GM12865 (cell line): Measurements from ENCODE around the gene WNK2.

Experiments
- DNase-seq: peaks from one replicate; pipeline ENCODE4 v3.0.0; 2010; ENCODE audit warnings: low read depth
- H3K4me3 ChIP-seq: 2 replicates; pipeline ENCODE4 v1.5.1; 2011; ENCODE audit warnings: mild to moderate bottlenecking, low read depth, low read length, control low read depth
- TF ChIP-seq, protein P1 (sequence below): IDR thresholded peaks from 2 replicates; pipeline ENCODE4 v1.5.1; 2011; ENCODE audit warnings: low read length, control low read depth, low read depth, inconsistent platforms; ENCODE audit not compliant: insufficient read depth; ENCODE audit errors: missing control alignments

WNK2 gene

DNA sequence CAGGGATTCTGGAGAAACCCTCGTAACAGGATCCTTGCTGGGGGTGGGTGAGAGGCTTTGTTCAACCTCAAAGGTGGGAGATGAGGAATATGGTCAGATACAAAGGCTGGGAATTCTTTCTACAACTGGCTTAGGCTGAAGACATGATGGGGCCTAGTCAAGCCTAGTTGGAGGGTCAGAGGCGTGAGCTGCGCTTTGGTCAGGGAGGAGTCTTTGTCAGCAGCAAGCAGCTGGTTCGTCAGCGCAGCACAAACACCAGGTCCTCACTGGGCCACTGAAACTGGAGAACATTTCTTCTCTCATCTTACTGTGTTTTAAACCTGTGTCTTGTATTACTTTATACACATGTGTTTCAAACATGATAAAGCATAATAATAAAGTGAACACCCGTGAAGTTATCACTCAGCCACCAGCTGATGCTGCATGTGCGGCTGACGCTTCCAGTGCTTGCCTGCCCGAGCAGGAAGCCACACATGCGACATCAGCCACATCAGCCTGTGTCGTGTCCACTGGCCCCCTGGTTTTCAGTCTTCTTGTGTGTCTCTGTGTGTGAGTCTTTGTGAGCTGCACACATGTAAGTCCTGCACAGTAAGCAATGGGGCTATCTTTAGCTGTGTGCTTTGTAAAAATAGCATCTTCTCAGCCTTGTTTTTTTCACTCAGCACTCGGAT is 81.5 kb downstream of the WNK2 start:
- H3K4me3 ChIP-seq = no peak overlapping the region
- TF ChIP-seq, protein P1, sequence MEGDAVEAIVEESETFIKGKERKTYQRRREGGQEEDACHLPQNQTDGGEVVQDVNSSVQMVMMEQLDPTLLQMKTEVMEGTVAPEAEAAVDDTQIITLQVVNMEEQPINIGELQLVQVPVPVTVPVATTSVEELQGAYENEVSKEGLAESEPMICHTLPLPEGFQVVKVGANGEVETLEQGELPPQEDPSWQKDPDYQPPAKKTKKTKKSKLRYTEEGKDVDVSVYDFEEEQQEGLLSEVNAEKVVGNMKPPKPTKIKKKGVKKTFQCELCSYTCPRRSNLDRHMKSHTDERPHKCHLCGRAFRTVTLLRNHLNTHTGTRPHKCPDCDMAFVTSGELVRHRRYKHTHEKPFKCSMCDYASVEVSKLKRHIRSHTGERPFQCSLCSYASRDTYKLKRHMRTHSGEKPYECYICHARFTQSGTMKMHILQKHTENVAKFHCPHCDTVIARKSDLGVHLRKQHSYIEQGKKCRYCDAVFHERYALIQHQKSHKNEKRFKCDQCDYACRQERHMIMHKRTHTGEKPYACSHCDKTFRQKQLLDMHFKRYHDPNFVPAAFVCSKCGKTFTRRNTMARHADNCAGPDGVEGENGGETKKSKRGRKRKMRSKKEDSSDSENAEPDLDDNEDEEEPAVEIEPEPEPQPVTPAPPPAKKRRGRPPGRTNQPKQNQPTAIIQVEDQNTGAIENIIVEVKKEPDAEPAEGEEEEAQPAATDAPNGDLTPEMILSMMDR = no peak
- DNase-seq = no peak

DNA sequence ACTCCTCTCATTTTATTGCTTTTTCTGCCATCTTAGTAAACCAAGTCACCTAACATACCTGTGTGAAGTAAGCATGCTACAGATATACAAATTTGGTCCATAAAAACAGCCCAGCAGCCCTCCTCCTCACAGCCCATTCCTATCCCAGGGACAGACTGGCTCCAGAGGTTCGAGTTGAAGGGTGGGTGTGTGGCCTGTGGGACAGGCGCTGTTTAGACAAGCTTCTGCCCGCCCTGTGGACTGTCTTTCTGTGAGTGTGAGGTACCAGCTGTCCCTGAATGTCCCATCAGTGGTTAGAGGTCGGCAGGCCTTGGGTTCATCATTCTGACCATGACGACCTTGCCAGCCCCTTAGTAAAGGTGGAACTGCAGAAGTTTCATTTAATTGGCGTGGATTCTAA is 82.0 kb downstream of the WNK2 start:
- DNase-seq = no peak
- H3K4me3 ChIP-seq = no peak overlapping the region
- TF ChIP-seq, protein P1 = no peak

DNA sequence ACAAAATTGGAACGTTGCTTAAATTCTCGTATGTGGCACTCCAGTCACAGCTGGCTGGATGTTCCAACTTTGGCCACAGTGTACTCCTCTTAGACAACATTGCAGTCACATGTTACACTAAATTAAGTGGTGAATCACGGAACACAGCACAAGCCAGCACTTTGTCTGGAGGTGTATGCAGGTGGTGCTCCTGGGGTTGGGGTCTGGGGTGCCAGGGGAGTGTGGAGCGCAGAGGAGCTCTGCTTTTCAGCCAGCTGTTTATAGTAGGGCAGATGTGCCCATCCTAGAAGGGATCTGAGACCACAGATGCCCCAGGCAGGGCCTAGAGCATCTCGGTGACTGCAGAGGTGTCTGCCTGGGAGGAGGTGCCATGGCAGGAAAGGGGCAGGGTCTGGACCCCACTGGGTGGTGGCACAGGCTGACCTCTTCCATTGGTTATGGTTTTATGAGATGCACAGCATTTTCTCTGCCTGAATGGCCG is 82.6 kb downstream of the WNK2 start:
- TF ChIP-seq, protein P1 = no peak
- H3K4me3 ChIP-seq = no peak overlapping the region
- DNase-seq = no peak

DNA sequence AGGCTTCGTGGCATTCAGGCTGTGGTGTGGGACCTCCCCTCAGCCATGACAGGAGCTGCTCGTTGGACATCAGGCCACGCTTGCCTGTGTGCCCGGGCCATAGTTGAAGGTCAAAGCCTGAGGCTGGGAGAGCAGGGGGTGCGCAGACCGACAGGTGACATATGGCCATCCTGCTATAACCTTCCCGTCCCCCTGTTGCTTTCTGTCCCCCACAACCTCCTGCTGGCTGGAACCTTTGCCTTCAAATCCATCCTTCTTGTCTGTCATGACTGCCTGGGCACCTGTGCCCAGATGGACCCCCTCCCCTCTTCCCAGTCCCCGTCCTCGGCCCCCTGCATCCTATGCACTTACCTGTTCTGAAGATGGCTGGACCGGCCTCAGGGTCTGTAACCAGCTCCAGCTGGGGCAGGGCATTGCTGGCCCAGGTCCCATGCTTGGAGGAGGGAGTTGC is 83.2 kb downstream of the WNK2 start:
- H3K4me3 ChIP-seq = no peak overlapping the region
- TF ChIP-seq, protein P1 = no peak
- DNase-seq = no peak

DNA sequence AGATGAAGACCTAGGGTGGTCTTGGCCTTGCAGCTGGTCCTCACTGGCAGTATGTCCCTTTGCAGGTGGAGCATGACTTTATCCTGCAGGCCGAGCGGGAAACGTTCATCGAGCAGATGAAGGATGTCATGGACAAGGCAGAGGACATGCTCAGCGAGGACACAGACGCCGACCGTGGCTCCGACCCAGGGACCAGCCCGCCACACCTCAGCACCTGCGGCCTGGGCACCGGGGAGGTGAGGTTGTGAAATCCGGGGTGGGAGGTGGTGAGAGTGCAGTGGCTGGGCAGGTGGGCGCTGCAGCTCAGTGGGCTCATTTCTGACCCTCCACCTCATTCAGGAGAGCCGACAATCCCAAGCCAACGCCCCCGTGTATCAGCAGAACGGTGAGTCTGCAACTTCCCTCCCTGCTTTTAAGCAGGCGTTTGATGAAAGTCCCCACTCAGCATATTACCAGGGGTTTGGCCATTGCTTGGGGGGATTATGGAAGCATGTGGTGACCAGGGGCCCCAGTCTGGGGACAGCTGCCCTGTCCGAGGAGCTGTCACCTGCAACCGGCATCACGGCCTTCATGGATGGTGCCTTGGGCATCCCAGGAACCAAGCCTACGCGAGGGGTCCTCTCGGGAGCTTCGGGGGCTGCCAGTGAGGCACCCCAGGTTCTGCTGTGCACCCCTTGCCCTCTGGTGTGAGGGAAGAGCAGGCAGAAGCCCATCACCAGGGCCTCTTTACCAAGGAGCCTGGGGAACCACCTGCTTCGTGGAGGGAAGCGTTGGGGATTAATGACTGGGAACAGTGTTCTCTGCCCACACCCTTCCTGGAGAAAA is 84.0 kb downstream of the WNK2 start:
- TF ChIP-seq, protein P1 = no peak
- no peak for DNase-seq
- H3K4me3 ChIP-seq = no peak overlapping the region

DNA sequence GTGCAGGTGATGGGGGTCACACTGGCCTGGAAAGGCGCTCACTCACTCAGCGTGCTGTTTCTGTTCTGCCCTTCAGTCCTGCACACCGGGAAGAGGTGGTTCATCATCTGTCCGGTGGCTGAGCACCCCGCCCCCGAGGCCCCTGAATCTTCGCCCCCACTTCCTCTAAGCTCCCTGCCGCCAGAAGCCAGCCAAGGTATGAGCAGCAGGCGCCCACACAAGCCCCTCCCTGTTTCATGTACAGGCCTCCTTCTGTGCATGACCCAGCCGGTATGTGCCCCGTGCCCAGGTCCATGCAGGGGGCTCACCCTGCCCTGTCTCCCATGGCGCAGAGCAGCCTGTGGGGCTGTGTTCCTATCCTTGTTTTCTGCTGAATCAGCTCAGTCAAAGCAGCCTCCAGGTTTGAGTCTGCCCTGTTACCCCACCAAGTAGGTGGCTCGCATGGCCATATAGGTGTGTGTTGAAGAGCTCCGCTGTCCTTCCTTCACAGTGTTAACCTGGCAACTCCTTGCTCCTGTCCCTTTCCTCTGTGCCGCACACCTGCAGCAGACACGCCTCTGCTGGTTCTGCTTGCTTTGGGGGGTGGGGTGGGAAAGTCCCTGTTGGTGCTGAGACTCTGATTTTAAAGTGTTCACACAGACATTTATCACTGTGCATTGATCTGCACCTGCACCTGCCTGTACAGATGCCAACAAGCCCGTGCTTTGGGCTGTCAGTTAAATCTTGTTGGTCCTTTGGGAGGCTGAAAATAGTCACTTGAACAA is 84.8 kb downstream of the WNK2 start:
- no peak overlapping the region for H3K4me3 ChIP-seq
- peak; percentile 15 for DNase-seq
- TF ChIP-seq, protein P1 = no peak
